NOMO-1 treated with dmso at 0.1 percent for 144 hours (cell line): ENCODE results near the gene ACP1.

Source experiments
- DNase-seq: peaks from one replicate; lab custom pipeline; 2025; ENCODE audit not compliant: unreplicated experiment; lab: John Stamatoyannopoulos, UW

Gene ACP1

DNA sequence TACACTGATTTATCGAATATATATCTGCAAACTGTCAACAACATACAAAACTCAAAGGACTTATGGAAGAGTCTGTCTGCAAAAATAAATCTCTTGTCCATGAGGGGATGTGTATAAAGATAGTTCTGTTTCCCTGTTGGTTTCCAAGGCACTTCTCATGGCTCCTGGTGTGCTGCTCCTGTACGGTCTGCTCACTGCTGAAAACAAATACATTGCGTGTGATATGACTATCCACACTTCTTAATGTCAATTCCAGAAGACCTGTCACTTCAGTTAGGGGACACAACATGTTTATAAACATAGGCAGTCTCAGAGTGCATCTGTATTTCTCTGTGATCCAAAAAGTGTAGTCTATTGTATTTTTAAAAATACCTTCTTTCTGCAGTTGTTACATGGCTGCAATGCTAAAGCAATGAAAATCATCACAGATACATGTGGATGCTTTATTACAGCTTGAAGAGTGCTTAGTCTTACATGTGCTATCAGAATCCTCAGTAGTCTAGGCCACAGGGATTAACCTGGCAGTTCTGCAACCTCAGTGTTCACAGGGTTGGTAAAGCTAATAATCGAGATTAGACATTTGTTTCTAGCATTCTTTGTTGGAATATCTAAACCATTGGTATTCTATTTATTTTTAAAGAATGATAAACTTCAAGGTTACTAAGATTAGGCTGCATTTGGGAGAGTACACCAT, 15.4 kb downstream of the ACP1 start:
- no peak for DNase-seq

DNA sequence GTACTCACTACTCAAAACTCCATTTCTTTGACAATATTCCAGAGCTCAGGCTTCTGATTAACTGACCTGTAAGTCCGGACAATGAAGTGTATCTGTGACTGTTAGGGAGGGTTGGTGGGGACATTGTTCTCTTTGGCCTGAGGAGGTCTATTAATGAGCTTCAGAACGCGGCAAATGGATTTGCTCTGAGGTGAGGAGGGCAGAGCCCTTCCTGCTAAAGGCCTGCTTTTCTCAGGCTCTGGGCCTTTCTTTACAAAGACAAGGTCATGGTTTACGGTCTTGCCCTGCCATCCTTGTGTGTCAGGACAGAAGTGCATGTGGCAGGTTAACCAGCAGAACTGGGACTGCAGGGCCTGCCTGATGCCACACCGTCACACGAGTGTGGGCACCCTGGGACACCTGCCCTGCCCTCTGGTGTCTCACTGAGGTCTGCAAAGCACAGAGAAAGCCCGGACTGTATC, 15.9 kb downstream of the ACP1 start:
- DNase-seq: no peak

DNA sequence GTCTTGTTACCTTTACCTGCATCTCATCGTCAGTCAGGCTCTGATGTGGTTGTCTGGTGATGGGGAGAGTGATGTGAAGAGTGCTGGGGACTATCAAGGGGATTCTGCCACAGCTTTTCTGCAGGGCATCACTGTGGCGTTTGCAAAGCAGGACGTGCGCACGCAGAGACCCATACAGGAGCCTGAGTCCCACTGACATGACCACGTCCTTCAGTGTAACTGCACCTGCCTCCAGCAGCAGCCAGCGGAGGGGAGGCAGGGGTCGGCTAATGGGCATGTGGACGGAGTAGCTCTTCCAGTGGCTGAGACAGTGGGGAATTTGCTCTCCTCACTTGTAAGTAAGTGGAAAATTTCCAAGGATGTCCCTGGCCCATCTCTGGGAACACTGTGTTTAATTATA, 16.6 kb downstream of the ACP1 start:
- no peak for DNase-seq

DNA sequence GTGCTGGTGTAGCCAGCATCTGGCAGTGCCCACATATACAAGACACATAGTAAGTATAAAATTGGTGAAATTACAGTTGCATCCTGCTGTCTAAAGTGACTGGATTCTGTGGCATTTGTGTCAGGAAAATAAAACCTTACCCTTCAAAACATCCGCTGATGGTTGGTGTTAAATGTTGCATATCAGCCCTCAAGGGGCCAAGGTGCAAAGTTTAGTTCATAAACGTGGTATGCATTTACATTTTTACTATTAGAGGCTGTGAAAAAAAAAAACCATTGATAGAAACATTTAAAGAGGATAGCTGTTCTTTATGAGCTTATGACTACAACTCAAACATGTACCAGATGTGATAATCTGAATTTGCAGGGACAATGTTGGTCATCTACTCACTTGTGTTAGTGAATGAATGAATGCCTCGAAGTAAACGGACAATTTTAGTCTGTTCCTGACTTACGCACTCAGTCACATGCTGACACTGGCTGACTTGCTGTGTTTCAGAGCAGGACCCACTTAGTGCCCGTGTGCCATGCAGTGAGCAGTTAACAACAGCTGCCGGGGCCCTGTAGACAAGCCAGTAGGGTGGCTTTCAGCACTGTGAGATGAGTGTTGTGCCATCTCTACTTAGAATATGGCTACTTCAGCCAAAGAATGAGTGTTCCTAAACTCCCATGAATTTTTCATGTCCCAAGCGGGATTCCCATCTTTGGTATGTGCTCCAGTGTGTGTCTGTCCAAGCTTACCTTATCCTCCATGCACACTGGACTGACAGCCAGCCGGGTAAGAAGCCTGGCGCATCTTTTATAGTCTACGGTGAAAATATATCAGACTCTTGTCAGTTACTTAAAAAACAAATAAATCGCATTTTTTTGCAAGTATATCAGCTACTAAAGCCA, 17.9 kb downstream of the ACP1 start:
- DNase-seq: no peak

DNA sequence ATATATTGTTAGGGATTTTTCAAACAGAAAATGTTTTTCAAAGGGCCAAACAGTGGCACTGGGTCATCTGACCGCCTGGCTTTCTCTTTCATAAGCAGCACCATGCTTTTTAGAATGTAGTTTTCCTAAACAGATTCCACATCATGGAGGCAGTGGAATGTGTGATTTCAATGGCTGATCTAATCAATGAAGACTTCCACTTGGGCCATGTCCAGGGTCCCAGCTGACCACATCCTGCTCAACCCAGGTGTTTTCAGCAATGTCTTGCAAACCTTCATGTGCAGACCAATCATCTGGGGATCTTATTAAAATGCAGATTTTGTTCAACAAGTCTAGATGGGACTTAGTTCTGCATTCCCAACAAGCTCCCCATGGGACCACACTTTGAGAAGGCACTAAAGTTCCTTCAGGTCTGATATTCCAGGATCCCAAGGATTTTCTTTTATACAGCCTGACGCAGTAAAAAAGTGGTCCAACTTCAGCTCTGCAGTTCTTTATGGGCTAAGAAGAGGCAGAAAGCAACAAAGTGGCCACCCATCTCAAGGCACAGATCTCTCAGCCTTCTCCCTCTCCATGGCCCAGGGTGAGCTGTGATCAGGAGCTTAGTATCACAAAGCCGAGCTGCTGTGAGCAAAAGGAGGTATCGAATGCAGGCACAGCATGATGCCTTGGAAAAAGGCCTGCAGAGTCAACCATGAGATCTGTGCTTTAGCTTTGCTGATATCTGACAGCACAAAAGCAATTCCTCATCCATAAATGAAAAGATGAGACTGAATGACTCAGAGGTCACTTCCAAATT, 19.4 kb downstream of the ACP1 start:
- DNase-seq: no peak

DNA sequence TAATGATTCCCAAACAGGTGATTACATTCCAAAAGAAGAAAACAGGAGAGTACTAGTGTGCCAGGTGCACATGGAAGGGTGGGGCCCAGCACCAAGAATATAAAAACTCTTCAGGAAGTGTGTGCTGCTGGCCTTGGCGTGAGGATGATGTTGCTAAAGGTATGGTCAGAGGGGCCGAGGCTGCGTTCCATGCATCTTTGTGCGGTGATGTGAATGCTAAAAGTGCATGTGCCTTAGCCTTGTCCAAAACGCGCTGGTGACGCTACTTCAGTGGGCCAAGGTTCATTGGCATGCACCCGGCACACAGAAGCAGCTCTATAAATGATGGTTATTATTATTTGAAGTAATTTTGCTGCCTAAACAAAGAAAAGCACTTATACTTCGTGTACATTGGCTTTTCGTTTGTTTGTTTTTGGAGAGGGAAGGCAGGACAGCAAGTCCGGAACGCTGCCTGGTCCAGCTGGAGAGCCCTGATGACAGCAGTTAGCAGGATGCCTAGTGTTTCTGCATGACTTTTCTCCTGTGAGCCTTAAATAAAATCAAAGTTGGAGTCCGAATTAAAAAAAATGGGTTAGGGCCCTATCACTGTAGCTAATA, 20.2 kb downstream of the ACP1 start:
- no peak for DNase-seq

DNA sequence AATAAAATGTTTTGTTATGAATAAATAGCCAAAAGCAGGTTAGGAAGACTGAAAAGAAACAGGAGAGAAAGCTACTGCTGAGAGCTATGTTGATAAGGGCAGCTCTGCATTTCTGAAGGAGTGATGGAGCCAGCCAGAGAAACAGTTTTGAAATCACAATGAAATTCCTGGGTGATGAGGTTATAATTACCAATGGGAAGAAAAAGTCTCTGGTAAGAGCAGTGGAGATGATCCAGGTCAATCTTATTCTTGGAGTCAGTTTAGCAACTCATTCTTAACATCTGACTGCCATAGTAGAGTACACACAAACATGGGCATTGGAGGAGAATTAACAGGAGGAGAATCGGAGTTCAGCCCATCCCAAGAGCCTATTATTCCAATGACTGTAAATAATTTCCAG, 20.8 kb downstream of the ACP1 start:
- DNase-seq: no peak

DNA sequence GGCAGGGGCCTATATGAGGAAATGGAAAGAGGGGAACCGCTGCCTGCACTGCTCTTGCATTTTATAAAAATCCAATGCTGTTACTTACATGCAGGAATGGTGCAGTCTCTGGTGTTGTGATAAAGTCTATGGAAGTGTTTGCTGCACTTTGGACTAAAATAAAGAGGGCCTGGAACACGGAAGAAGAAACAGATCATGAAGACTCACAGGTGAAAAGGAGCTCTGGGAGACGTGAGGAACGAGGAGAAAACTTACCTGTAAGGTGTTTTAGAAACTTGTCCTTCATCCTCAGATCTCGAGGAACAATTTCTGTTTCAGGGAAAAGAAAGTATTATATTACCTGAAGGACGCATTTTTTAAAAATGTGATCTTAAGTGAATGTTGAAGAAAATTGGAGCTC, 21.3 kb downstream of the ACP1 start:
- DNase-seq: no peak

DNA sequence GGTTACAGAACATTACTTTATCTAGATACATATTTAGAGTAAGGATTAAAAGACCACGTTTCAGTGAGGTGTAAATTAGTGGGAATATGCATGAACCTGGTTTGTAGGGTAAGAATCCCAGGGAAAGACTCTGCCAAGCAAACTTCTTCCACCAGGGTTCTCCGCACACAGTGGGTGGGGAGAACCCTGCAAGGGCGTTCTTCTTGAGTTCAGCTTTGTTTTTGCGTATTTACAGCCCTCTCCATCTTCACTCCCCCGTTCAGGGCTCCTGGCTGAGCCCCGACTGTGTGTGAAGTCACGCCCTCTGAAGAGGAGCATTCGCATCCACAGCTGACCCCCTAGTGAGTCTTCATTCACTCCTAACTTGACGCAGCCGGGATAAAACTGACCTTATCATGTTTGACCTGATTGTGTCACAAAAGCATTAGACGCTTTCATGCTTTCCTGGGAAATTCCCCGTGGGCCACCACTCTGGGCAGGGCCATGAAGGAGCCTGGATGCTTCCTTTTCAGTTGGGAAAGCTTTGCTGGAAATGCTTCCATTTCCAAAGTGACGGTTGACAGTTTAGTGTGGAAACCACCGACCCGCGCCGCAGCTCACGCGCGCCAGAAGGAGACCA, 22.1 kb downstream of the ACP1 start:
- no peak for DNase-seq

DNA sequence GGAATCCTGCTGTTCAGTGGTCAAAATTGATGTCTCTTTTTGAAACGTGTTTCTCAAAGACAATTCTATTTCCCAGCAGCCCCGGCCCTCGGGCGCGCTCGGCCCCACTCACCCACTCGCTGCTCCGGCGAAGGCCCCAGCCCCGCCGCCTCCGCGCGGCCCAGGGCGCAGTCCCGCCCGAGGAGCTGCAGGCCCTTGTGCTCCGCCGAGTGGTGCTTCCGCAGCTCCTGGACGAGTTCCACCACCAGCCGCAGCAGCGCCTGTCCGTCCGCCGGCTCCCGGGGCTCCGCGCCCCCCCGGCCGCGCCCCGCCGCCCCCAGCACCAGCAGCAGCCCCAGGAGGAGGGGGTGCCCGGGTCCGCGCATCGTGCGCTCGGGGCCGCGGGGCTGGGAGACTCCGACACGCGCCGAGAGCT, 22.7 kb downstream of the ACP1 start:
- DNase-seq: no peak

DNA sequence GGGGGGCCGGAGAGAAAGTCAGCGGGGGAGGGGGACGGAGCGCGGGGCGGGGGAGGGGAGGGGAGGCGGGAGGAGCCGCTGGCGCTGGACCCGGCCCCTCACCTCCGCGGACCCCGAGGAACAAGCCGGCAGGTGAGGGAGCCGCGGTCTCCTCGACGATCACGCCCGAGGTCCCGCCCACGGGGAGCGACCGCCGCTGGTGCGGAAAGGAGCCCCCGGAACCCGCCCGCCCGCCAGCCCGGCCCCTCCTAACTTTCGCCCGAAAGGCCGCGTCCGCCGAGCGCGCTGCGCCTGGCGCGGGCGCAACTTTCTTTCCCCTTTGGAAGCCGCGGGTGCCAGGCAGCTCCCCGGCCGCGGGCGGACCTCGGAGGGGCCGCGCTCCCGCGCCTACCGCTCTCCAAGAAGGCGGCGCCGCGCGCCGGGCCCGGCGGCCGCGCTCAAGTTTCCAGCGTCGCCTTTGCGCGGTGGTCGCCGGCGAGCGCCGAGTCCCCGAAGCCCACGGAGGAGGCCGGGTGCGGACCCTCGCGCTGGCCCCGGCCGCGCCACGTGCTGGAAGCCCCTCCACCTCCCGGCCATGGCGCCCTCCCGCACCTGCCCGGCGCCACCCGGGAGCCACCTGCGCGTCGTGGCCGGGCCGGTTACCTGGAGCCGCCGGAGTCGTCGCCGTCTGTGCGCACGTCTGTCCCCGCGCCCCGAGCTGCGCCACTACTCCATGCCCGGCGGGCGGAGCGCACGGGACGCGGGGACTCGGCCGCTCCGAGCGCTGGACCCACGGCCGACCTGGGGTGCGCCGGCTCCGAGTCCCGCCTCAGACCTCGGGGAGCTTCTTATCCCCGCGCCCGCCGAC, 23.4 kb downstream of the ACP1 start, which contains the start of gene ALKAL2:
Gene ALKAL2, minus strand, starts transcription at position 181 of the 847 bp plus-strand sequence. CDS start 256 bp downstream, outside the sequence.
- no peak for DNase-seq

DNA sequence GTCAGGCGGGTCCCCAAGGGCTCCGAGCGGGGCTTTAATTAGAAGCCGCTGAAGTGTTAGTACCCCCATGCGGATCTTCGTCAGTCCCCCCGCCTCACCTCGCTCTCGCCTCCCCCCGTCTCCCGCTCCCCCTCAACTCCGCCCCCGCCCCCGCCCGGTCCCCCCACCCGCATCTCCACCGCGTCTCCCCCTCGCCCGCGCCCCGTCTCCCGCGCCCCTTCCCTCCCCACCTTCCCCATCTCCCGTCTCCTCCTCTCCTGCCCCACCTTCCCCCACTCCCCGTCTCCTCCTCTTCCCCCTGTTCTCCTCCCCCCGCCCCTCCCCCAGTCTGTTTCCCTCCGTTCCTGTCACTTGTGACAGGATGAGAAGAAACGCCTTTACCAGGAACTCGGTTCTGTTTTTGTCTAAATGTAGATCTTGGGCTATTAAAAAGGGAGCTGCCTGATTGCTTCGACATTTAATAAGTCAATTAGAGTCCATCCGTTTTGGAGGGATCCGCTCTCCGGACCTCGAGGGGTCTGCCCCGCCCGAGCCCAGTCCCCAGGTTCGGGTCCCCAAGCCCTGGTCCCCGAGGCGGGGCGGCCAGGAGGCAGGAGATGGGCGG, 24.1 kb downstream of the ACP1 start:
- no peak for DNase-seq

DNA sequence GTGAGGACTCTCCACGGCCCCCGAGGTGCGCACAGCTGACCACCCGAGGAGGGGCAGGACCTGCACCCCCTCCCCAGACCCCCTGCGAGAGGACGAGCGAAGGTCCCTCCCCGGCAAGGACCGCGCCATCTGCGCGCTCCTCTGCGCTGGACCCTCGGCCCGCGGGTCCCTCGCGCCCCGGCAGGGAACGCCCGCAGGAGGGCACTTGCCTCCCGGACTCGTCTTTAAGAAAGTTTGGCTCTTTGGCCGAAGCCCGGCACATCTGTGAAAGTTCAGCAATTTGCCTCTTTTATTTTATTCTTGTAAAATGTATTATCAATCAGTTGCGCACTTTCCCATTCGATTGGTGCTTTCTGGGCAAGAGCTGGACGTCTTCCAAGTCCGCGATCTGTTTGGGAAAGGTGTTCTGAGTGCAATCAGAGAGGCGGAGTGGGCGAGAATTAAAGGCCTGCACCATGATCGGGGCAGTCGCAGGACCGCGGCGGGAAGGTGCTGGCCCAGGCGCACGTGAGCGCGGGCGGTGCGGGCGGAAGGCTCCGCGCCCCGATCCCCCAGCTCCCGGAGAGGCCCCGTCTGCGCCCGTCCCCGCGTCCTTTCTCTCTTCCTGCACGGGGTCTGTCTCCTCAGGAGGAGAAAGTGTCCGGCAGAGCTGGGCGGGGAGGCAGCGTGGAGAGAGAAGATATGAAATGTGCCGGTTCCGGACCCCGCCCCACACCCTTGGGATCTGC, 24.8 kb downstream of the ACP1 start:
- no peak for DNase-seq

DNA sequence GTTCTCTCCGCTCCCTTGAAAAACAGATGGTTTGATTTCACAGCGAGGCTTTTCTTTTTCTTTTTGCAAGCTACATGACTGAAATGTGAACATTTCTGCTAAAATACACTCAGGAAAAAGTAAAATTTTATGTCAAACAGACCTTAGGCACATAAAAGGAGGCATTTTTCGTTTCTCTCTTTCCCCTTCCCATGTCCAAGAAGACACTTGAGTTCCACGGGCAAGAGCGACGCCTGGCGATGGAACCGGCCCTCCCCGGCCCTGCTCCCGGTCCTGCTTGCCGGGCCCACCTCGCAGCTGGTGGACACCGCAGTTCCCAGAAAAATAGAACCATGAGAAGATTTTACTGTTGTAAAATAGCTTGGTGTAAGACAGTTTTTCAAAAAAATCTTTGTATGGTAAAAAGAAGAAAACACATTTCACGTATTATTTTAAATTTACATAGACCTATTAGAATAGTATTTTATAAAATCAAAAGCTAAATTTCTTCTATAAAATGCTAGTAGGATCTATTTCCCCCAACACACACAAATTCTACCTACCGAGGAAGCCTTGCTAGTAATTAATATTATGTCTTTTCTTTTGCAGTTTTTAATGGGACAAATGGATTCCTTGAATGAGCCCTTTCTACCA, 25.5 kb downstream of the ACP1 start:
- peak; percentile 9 for DNase-seq

DNA sequence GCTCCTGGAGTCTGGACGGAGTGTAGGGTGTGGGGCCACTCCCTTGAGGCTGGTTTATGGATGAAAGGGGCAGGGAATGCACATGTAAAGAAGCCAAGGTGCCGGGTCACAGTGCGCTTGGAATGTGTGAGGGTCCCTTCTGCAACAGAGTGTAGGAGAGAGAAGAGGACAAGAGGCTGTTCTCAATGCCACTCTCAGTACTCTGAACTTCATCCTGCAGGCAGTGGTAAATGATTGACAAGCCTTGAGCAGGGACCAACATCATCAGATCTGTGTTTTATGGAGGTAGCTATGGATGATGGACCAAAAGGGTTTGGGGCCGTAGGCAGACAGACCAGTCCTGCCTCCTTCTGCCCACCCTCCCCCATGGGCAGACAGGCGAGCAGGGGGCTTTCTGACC, 30.3 kb downstream of the ACP1 start:
- DNase-seq: no peak

DNA sequence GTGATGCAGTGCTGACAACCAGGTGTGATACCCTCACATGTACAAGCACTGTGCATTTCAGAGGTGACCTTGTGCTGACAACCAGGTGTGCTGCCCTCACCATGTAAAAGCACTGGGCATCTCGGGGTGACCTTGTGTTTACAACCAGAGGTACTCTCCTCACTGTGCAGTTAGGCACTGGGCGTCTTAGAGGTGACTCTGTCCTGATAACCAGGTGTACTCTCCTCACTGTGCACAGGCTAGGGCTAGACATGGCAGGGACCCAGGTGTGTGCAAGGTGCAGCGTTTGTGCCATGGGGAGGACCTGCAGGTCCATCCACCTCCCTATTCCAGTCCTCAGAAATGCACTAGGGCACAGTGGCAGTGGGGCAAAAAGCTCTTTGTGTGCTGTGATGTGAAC, 31.6 kb downstream of the ACP1 start:
- DNase-seq: no peak

DNA sequence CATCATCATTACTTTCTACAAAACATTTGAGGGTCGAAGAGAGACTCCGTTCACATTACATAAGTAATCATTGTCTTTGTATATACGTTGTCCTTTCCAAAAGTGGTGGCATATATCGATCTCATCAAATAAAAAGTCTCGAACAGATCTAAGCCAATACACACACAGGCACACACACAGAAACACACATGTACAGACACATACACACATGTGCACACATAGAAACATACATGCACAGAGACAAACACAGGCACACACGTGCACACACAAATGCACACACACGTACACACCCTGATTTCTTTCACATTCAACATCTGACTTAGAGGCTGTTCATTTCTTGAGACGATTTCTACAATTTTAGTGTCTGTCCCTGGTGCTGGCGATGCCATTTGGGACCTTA, 40.6 kb downstream of the ACP1 start:
- DNase-seq: no peak
